Osteoblast (primary cell): Measurements from ENCODE around the gene MIP. TPM values are rescaled to one million over a fixed set of nuclear protein-coding genes. Genes with fewer than 3 reads are reported as not detected.
A peak's percentile ranks its signal among the peaks of the same experiment; 100 is the strongest.
"Not testable (repeated sequence)": the region's sequence is repeated elsewhere in the genome, so short reads cannot be mapped to it uniquely, and the experiment has no call there.

ENCODE experiments used
- DNase-seq: peaks from one replicate; pipeline ENCODE4 v3.0.0; 2011; ENCODE audit warnings: low spot score, mixed read lengths; ENCODE audit not compliant: insufficient read length; ENCODE audit errors: missing footprints
- H2AFZ ChIP-seq: 2 replicates; pipeline ENCODE4 v1.6.0; 2011; ENCODE audit warnings: mild to moderate bottlenecking, low read length
- H3K27ac ChIP-seq: 2 replicates; pipeline ENCODE4 v1.5.1; 2011; ENCODE audit warnings: mild to moderate bottlenecking, low read depth, low read length, moderate library complexity
- H3K27me3 ChIP-seq: 2 replicates; pipeline ENCODE4 v1.6.0; 2012; ENCODE audit warnings: mild to moderate bottlenecking, control low read depth, inconsistent platforms, low read length, moderate library complexity; ENCODE audit not compliant: insufficient read depth
- H3K36me3 ChIP-seq: 2 replicates; pipeline ENCODE4 v1.5.1; 2011; ENCODE audit warnings: mild to moderate bottlenecking, low read length, control low read depth, moderate library complexity; ENCODE audit not compliant: insufficient read depth
- H3K4me1 ChIP-seq: 2 replicates; pipeline ENCODE4 v1.5.1; 2011; ENCODE audit warnings: mild to moderate bottlenecking, low read length, control low read depth, moderate library complexity; ENCODE audit not compliant: insufficient read depth
- H3K4me2 ChIP-seq: 2 replicates; pipeline ENCODE4 v1.6.0; 2011; ENCODE audit warnings: mild to moderate bottlenecking, low read length; ENCODE audit not compliant: insufficient read depth
- H3K4me3 ChIP-seq: fragments of 200-600 bp; sonication (generic); 3 replicates; pipeline ENCODE4 v1.5.1; 2012; ENCODE audit warnings: mild to moderate bottlenecking, low read length, inconsistent platforms; ENCODE audit not compliant: insufficient read depth
- H3K79me2 ChIP-seq: 2 replicates; pipeline ENCODE4 v1.6.0; 2012; ENCODE audit warnings: mild to moderate bottlenecking, low read length, control low read depth, inconsistent platforms; ENCODE audit not compliant: insufficient read depth
- H3K9me3 ChIP-seq: 2 replicates; pipeline ENCODE4 v1.5.1; 2011; ENCODE audit warnings: low read depth, low read length, control low read depth
- H4K20me1 ChIP-seq: 2 replicates; pipeline ENCODE4 v1.6.0; 2012; ENCODE audit warnings: mild to moderate bottlenecking, low read length, control low read depth; ENCODE audit not compliant: insufficient read depth
- CTCF ChIP-seq: IDR thresholded peaks from 2 replicates; pipeline ENCODE4 v1.5.1; 2011; ENCODE audit warnings: mild to moderate bottlenecking, low read depth, low read length, moderate library complexity; ENCODE audit errors: extremely low read depth
- total RNA-seq: library from RNA; depleted of rRNA; stranded (reverse); fragments of >200 nt; gene quantifications from 2 replicates; pipeline ENCODE4 v1.2.3, GENCODE V29; 2012

Gene MIP
- total RNA-seq, result not detected in 2 replicates

GRCh38 chr12:56454557-56454956, at the start of gene MIP:
MIP (minus strand) TSS chr12:56454657; CDS start chr12:56454613, 44 bp downstream.
- DNase-seq, result no peak
- H3K4me2 ChIP-seq, result no peak within 1 kb of the TSS
- no peak for TF ChIP-seq CTCF
- no peak within 1 kb of the TSS for H3K27ac ChIP-seq
- no peaks in the 10 kb centered on the region for H3K79me2 ChIP-seq
- no peak within 1 kb of the TSS for H2AFZ ChIP-seq
- no peaks in the 10 kb centered on the region for H3K9me3 ChIP-seq
- no peak within 1 kb of the TSS for H3K4me3 ChIP-seq
- H4K20me1 ChIP-seq, result no peaks in the 10 kb centered on the region
- peaks cover 4% of the 10 kb centered on the region for H3K4me1 ChIP-seq
- H3K27me3 ChIP-seq, result peaks cover 10% of the 10 kb centered on the region
- H3K36me3 ChIP-seq, result no peaks in the 10 kb centered on the region

GRCh38 chr12:56499879-56500278, 45.4 kb upstream of the MIP start:
- H3K4me1 ChIP-seq, H3K79me2 ChIP-seq, H3K27ac ChIP-seq, H3K4me3 ChIP-seq, H2AFZ ChIP-seq, H3K9me3 ChIP-seq, H3K36me3 ChIP-seq, H3K27me3 ChIP-seq, H4K20me1 ChIP-seq, DNase-seq, H3K4me2 ChIP-seq: not testable (repeated sequence)

- H3K36me3 ChIP-seq, DNase-seq, H3K27me3 ChIP-seq, H2AFZ ChIP-seq, H3K4me2 ChIP-seq, H3K4me3 ChIP-seq, H3K79me2 ChIP-seq, H3K4me1 ChIP-seq, H4K20me1 ChIP-seq, H3K27ac ChIP-seq, H3K9me3 ChIP-seq: not testable (repeated sequence)
Measured at GRCh38 chr12:56499452-56499851, 45.0 kb upstream of the MIP start.

- not testable (repeated sequence) for H3K27ac ChIP-seq, H3K36me3 ChIP-seq, H3K79me2 ChIP-seq, H4K20me1 ChIP-seq, H3K4me1 ChIP-seq, H3K4me3 ChIP-seq, DNase-seq, H2AFZ ChIP-seq, H3K4me2 ChIP-seq, H3K9me3 ChIP-seq, H3K27me3 ChIP-seq
Measured at GRCh38 chr12:56498126-56498902, 43.9 kb upstream of the MIP start.

- not testable (repeated sequence) for H3K79me2 ChIP-seq, H4K20me1 ChIP-seq, H3K27ac ChIP-seq, H3K9me3 ChIP-seq, H3K36me3 ChIP-seq, H3K27me3 ChIP-seq, H3K4me1 ChIP-seq, DNase-seq
- peak; percentile 32 for TF ChIP-seq CTCF
- peak overlapping the region; percentile 59 for H2AFZ ChIP-seq
- H3K4me2 ChIP-seq, result peak overlapping the region; percentile 67
- H3K4me3 ChIP-seq, result peak overlapping the region; percentile 55
Measured at GRCh38 chr12:56496704-56497103, 42.2 kb upstream of the MIP start.

- not testable (repeated sequence) for DNase-seq, H3K4me1 ChIP-seq, H3K79me2 ChIP-seq, H3K4me2 ChIP-seq, H3K27ac ChIP-seq, H3K9me3 ChIP-seq, H2AFZ ChIP-seq, H4K20me1 ChIP-seq, H3K36me3 ChIP-seq, H3K4me3 ChIP-seq
- H3K27me3 ChIP-seq, result peaks cover 30% of the 10 kb centered on the region
Measured at GRCh38 chr12:56494481-56494880, 40.0 kb upstream of the MIP start.

GRCh38 chr12:56494106-56494415, 39.6 kb upstream of the MIP start:
- H3K9me3 ChIP-seq, H3K4me1 ChIP-seq, H3K36me3 ChIP-seq, H3K4me2 ChIP-seq, H2AFZ ChIP-seq, H3K79me2 ChIP-seq, H4K20me1 ChIP-seq, DNase-seq, H3K4me3 ChIP-seq, H3K27ac ChIP-seq: not testable (repeated sequence)
- H3K27me3 ChIP-seq, result peaks cover 34% of the 10 kb centered on the region
